GM12801 (cell line): ENCODE results near the gene JAK1.

ENCODE experiments used
- TF ChIP-seq, protein P1 (sequence below): IDR thresholded peaks from one replicate; pipeline ENCODE4 v1.5.1; 2011; ENCODE audit warnings: control low read depth; ENCODE audit not compliant: insufficient read length; ENCODE audit errors: extremely low read depth

The JAK1 gene

DNA sequence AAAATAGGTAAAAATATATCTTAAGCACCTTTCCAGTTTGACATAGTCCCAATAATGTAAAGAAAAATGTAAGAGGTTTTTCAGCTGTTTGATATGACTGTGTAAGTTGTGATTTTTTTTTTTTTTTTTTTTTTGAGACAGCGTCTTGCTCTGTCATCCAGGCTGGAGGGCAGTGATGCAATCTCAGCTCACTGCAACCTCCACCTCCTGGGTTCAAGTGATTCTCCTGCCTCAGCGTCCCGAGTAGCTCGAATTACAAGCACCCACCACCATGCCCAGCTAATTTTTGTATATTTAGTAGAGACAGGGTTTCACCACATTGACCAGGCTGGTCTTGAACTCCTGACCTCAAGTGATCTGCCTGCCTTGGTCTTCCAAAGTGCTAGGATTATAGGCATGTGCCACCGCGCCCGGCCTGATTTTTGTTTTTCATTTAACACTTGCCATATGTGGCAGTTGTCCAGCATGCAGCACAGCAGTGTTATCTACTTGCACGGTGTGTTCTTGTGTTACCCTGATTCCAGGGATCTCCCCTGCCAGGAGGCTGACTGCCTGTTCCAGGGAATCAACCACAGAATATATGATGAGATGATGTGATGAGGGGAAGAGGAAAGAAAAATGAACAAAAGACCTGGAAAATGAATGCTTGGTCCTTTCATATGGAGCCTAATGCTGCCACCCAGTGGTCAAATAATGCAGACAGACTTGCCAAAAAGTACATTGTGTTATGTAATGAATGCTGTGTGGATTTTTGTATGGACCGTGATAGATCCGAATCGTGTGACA lies 142.5 kb downstream of the JAK1 start:
- TF ChIP-seq, protein P1, sequence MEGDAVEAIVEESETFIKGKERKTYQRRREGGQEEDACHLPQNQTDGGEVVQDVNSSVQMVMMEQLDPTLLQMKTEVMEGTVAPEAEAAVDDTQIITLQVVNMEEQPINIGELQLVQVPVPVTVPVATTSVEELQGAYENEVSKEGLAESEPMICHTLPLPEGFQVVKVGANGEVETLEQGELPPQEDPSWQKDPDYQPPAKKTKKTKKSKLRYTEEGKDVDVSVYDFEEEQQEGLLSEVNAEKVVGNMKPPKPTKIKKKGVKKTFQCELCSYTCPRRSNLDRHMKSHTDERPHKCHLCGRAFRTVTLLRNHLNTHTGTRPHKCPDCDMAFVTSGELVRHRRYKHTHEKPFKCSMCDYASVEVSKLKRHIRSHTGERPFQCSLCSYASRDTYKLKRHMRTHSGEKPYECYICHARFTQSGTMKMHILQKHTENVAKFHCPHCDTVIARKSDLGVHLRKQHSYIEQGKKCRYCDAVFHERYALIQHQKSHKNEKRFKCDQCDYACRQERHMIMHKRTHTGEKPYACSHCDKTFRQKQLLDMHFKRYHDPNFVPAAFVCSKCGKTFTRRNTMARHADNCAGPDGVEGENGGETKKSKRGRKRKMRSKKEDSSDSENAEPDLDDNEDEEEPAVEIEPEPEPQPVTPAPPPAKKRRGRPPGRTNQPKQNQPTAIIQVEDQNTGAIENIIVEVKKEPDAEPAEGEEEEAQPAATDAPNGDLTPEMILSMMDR, result peak; percentile 24

DNA sequence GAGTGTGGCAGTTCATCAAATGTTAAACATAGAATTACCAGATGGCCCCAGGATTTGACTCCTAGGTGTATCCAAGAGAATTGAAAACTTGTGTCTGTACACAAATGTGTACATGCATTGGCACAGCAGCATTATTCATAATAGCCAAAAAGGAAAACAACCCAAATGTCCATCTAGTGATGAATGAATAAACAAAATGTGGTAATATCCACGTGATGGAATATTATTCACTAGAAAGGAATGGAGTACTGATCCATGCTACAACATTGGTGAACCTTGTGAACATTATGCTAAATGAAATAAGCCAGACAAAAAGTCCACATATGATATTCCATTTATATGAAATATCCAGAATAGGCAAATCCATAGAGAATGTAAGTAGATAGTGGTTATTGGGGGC lies 143.7 kb downstream of the JAK1 start:
- TF ChIP-seq, protein P1, result no peak

DNA sequence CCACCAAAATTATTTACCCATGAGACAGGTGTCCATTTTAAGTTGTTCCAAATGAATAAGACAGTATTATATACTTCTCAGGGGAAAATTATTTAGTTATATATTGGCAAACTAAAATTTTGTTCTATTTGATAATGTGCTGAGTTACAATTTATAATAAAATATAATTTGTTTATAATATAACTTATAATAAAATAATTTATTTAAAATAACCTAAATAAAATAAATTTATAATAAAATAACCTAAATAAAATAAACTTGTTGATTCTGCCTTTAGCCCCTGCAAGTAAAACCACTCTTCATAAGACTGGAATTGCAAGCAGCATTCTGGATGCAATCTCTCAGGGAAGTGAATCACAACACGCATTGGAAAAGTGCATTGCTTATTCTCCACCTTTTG lies 151.9 kb downstream of the JAK1 start:
- TF ChIP-seq, protein P1, result no peak

DNA sequence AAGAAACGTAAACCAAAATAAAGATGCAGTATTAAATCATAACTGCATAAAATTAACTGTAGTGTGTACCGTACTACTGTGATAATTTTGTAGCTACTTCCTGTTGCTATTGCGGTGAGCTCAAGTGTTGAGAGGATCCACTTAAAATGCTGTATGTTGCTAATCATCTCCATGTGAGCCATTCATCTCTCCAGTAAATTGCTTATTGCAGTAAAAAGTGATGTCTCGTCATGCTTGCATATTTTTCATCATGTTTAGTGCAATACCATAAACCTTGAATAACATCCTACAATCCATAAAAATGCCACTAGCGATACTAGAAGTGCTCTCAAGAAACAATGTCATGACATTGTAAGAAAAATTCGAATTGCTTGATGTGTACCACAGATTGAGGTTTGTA lies 155.2 kb downstream of the JAK1 start:
- TF ChIP-seq, protein P1, result no peak

DNA sequence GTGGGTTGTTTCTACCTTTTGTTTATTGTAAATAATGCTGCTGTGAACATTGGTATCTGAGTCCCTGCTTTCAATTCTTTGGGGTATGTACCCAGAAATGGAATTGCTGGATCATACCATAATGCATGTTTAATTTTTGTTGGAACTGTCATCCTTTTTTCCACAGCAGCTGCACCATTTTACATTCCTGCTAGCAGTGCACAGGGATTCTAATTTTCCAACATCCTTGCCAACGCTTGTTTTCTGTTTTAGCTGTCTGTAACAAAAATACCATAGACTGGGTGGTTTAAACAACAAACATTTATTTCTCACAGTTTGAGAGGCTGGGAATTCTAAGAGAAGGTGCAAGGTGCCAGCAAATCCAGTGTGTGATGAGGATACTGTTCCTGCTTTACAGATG lies 156.3 kb downstream of the JAK1 start:
- TF ChIP-seq, protein P1, result no peak

DNA sequence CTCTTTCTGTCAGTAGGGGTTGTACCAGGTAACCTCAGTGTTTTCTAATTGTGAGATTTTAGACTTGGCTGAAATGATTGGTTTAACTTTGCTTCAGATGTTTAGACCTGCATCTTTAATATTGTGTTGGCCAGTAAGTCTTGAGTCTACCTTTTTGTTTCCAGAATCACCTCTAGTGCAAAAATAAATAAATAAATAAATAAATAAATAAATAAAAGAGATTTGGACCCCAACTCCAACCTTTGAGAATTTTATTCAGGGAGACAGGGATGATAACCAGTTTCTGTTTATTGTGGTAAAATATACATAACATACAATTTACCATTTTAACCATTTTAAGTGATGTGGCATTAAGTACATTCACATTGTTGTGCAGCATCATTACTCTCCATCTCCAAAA lies 157.0 kb downstream of the JAK1 start:
- TF ChIP-seq, protein P1, result no peak

DNA sequence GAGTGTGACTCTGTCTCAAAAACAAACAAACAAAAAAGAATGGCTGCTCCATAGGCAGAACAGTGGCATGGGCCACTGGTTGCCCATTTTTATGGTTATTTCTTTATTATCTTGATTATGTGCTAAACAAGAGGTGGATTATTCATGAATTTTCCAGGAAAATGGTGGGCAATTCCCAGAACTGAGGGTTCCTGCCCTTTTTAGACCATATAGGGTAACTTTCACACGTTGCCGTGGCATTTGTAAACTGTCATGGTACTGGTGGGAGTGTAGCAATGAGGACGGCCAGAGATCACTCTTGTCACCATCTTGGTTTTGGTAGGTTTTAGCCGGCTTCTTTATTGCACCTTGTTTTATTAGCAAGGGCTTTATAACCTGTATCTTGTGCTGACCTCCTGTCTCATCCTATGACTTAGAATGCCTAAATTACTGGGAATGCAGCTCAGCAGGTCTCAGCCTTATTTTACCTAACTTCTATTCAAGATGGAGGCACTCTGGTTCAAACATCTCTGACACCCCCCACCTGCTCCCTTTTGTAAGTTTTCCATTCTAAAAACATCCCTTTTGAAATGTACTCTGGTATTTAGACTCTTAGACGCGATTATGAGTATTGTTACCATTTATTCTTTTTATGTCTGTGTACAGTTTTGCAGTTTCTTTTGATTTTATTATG lies 164.4 kb downstream of the JAK1 start:
- TF ChIP-seq, protein P1, result no peak
